Measurements from ENCODE around the gene LSM3. TPM values are rescaled to one million over a fixed set of nuclear protein-coding genes. Genes with fewer than 3 reads are reported as not detected.

Gene LSM3
- polyA plus RNA-seq, 3 donors from 2014 or later, result 28.3 to 38.3 (median 31.5) TPM

DNA sequence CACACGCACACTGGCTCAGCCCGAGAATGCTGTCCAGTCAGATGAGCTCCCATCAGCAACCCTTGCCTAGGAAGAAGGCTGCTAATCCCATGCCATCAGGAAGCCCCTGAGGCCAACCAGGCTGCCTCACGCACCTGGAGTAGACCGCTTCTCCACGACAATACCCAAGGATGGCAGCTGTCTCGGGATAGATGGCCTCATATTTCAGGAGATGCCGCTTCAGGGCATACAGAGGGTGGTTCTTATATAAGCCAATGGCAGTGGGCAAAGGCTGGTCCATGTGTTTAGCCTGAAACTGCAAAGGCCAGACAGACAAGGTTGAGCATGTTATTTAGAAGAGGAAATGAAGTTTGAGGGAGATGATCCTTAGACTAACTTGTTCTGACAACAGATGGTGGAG lies 22.4 kb upstream of the LSM3 start:
- H3K27ac Mint-ChIP-seq, result peak overlapping the region in 4 of 6 donors; percentile 17 to 55 (median 26)
- H3K36me3 Mint-ChIP-seq, result peaks cover 53 to 72% (median 54%) of the 10 kb centered on the region in 3 donors
- no peak overlapping the region for H3K4me3 Mint-ChIP-seq
- H3K9me3 Mint-ChIP-seq, result peaks cover 0 to 5% (median 3%) of the 10 kb centered on the region in 6 donors
- no peak for DNase-seq
- peaks cover 0 to 2% (median 1%) of the 10 kb centered on the region in 3 donors for H3K27me3 Mint-ChIP-seq (ENCODE audit: low read depth in 3 of 3)
- no peaks in the 10 kb centered on the region for H3K4me1 Mint-ChIP-seq

DNA sequence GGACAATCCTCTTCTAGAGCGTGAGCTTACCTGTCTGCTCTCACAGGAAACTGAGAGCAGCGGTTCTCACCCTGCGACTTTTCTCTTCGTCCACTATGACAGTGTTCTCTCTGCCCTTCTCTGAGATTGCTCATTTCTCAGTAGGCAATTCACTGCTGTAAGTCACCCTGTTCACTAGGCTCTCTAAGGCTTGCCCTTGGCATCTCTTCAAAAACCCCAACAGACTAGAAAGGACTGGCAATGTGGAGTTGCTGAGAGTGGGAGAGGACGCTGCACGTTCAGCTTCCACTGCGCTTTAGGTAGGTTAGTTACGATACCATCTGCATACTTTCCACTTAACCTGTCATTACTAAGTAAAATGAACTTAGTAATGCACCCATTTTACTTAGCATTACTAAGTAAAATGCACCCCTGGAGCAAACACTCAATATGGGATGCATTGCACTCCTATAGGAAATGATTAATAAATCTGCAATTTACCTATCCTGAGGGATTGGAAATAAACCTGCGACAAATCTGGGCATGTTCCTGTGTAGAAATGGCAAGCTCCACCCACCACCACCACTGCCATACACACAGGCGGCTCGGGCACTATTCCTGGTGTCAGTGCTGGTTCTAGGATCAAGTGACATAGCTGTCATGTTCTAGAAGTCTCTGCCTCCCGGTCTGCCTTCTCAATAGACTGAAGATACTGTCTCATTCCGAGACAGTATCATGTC lies 21.6 kb upstream of the LSM3 start:
- Mint-ChIP-seq H3K4me3 (no peak overlapping the region), H3K27me3 (ENCODE audit: low read depth in 3 of 3) (peaks cover 0 to 2% (median 1%) of the 10 kb centered on the region in 3 donors), H3K9me3 (peaks cover 0 to 13% (median 10%) of the 10 kb centered on the region in 6 donors), H3K4me1 (no peaks in the 10 kb centered on the region), H3K27ac (peak overlapping the region in 2 of 6 donors; percentile 17 to 49), H3K36me3 (peaks cover 61 to 80% (median 62%) of the 10 kb centered on the region in 3 donors)
- no peak for DNase-seq

DNA sequence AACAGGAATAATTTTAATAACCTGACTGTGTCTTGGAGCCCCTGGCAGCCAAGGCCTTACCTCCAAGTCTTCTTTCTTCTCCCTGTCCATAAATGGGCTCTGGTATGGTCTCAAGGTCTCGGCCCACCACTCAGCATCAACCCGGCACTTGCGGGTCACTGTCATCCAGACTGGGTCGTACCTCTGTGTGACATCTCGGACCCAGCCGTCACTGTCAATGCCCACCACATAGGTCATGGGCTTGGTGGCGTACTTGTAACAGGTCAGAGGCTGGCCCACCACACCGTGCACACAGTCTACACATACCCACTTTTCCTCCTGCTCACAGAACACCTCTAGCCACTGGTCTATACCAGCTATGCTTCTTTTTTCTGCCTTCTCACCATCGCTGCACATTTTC lies 20.7 kb upstream of the LSM3 start:
- Mint-ChIP-seq H3K4me3 (no peak overlapping the region), H3K4me1 (no peaks in the 10 kb centered on the region), H3K27me3 (ENCODE audit: low read depth in 3 of 3) (peaks cover 0 to 2% (median 1%) of the 10 kb centered on the region in 3 donors), H3K27ac (no peak overlapping the region), H3K9me3 (peaks cover 0 to 18% (median 11%) of the 10 kb centered on the region in 6 donors), H3K36me3 (peaks cover 64 to 81% (median 70%) of the 10 kb centered on the region in 3 donors)
- no peak for DNase-seq

DNA sequence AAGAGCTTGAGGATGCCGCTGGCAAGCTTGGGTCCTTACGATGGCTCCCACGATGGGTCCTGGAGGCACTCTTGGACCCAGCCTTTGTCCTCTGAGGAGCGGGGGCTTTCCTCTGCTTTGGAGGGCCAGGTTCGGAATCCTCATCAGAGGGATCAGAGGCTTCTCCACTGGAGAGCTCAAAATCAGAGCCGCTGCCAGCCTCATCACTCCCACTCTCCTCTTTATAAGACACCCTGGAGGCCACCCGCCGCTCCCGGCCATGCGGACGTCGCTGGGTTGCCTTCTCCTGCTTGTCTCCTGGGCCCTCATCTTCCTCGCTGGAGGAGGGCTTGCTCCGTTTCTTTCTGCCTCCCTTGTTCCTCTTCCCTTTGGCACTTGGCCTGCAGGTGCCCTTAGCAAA lies 20.2 kb upstream of the LSM3 start:
- H3K9me3 Mint-ChIP-seq, result peaks cover 0 to 18% (median 11%) of the 10 kb centered on the region in 6 donors
- H3K4me1 Mint-ChIP-seq, result no peaks in the 10 kb centered on the region
- peaks cover 0 to 2% (median 1%) of the 10 kb centered on the region in 3 donors for H3K27me3 Mint-ChIP-seq (ENCODE audit: low read depth in 3 of 3)
- H3K36me3 Mint-ChIP-seq, result peaks cover 68 to 85% (median 74%) of the 10 kb centered on the region in 3 donors
- no peak overlapping the region for H3K4me3 Mint-ChIP-seq
- no peak for DNase-seq
- H3K27ac Mint-ChIP-seq, result no peak overlapping the region

DNA sequence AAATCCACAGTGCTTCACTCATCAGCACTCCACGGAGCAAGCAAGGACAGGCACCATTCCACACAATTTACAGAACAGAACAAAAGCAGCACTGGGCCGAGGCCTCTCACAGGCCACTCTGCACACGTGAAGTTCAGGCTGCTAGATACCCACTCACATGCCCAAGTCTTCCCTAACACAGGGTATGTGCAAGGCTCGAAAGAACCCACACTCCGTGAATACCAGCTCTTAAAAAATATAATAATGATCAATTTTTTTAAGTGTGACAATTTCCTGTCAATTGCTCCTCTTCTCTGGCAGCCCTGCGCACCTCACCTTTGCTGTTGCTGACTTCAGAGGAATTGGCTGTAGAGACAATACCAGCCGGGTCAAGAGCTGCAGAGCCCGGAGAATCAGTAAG lies 19.2 kb upstream of the LSM3 start:
- Mint-ChIP-seq H3K27ac (no peak overlapping the region), H3K27me3 (ENCODE audit: low read depth in 3 of 3) (peaks cover 0 to 1% (median 0%) of the 10 kb centered on the region in 3 donors), H3K4me3 (no peak overlapping the region), H3K9me3 (peaks cover 0 to 18% (median 11%) of the 10 kb centered on the region in 6 donors), H3K36me3 (peaks cover 73 to 86% (median 73%) of the 10 kb centered on the region in 3 donors), H3K4me1 (no peaks in the 10 kb centered on the region)
- DNase-seq, result no peak

DNA sequence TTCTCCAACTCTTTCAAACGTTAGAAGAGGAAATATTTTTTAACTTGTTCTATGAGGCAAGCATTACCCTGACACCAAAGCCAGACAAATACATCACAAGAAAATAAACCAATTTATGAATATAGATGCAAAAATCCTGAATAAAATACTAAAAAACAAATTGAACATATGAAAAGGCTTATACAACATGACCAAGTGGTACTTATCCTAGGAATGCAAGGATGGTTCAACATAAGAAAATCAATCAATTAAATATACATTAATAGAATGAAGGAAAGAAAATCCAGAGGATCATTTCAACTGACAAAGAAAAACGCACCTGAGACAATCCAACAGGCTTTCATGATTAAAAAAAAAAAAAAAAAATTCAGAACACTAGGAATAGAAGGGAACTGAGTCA lies 17.3 kb upstream of the LSM3 start:
- Mint-ChIP-seq H3K27ac (no peak overlapping the region), H3K36me3 (peaks cover 73 to 97% (median 77%) of the 10 kb centered on the region in 3 donors), H3K27me3 (ENCODE audit: low read depth in 3 of 3) (no peaks in the 10 kb centered on the region), H3K4me1 (no peaks in the 10 kb centered on the region), H3K4me3 (no peak overlapping the region), H3K9me3 (peaks cover 0 to 18% (median 11%) of the 10 kb centered on the region in 6 donors)
- DNase-seq, result no peak

DNA sequence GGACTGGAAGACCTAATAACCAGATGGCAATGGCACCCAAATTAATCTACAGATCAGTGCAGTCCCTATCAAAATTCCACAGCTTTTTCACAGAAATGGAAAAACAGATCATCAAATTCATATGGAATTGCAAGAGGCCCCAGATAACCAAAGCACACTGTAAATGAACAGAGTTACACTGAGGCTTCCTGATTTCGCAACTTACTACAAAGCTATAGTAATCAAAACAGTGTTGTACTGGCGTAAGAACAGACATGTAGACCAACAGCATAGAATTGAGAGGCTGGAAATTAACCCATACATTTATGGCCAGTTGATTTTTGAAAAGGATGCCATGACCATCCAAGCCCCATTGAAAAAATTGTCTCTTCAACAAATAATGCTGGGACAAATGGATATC lies 16.4 kb upstream of the LSM3 start:
- Mint-ChIP-seq H3K4me1 (no peaks in the 10 kb centered on the region), H3K9me3 (peaks cover 0 to 18% (median 11%) of the 10 kb centered on the region in 6 donors), H3K27ac (no peak overlapping the region), H3K4me3 (no peak overlapping the region), H3K27me3 (ENCODE audit: low read depth in 3 of 3) (no peaks in the 10 kb centered on the region), H3K36me3 (peaks cover 70 to 96% (median 76%) of the 10 kb centered on the region in 3 donors)
- DNase-seq, result no peak

DNA sequence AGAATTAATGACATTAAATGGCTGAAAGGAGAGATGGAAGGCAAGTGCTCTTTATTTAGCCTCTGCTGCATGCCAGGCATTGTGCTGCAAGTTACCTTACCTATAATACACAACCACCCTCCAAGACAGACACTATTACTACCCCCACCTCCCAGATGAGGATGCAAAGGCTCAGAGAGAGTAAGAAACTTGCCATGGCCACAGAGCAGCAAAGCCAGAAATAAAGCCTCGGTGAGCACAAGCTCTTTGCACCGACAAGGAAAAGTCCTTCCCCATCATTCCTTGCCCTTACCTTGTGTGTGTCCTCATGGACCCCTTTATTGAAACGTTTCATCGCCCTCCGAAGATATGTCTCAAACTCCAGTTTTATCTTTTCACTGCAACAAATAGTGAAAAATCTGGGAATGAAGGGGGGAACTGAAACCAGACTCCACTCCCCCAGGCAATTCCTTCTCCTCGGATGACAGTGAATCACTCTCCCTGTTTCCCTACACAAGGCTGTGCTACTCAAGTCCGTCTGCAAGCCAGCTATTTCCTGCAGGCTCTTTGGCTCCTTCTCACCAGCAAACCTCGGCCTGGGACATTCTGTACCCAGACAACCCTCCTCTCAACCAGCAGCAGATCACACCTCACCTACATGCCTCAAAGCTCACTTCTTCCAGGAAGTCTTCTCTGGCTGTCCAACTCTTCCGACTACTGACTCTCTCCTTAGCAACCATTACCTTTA lies 11.6 kb upstream of the LSM3 start:
- peaks cover 0 to 7% (median 0%) of the 10 kb centered on the region in 6 donors for H3K9me3 Mint-ChIP-seq
- no peaks in the 10 kb centered on the region for H3K27me3 Mint-ChIP-seq (ENCODE audit: low read depth in 3 of 3)
- peaks cover 58 to 89% (median 67%) of the 10 kb centered on the region in 3 donors for H3K36me3 Mint-ChIP-seq
- no peak overlapping the region for H3K4me3 Mint-ChIP-seq
- H3K4me1 Mint-ChIP-seq, result peaks cover 0 to 8% of the 10 kb centered on the region in 2 donors
- no peak for DNase-seq
- H3K27ac Mint-ChIP-seq, result peak overlapping the region in 1 of 6 donors; percentile 37

DNA sequence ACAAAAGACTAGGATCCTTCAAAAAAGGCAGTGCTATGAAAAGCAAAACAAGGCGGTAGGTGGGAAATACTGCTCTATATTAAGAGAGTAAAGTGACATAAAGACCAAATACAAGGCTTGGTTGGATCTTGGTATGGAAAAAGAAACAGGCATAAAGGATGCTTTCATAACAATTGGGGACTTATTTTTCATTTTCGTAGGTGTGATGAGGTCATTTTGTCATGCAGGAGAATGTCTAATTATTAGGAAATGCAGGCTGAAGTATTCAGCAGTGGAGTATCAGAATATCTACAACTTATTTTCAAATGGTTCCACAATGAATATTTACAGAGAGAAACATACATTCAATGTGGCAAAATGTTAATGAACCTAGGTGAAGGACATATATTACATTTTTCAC lies 9.2 kb upstream of the LSM3 start:
- peaks cover 4 to 8% of the 10 kb centered on the region in 2 donors for H3K4me1 Mint-ChIP-seq
- peaks cover 42 to 78% (median 50%) of the 10 kb centered on the region in 3 donors for H3K36me3 Mint-ChIP-seq
- H3K4me3 Mint-ChIP-seq, result no peak overlapping the region

DNA sequence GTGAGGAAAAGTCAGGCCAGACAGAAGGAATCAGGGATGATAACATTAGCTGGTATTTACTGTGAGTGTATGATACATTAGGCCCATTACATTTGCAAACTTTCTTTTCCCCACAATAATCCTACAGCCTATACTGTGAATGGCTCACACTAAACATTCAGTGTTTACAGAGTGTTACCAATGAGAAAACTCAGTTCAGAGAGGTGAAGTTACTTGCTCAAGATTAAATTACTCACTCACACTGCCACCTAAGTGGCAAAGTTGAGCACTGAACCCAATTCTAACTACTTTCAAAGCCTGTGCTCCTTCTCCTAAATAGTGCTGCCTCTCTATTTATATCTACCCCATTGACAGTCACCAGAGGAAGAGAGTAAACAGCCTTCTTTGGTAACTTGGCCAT lies 8.7 kb upstream of the LSM3 start:
- Mint-ChIP-seq H3K4me3 (no peak overlapping the region), H3K27ac (peak overlapping the region in 1 of 6 donors; percentile 10), H3K4me1 (peaks cover 6 to 12% of the 10 kb centered on the region in 2 donors), H3K9me3 (no peaks in the 10 kb centered on the region), H3K27me3 (ENCODE audit: low read depth in 3 of 3) (no peaks in the 10 kb centered on the region), H3K36me3 (peaks cover 37 to 73% (median 46%) of the 10 kb centered on the region in 3 donors)
- DNase-seq, result no peak

More for the DNA sequence above, 9.2 kb upstream of the LSM3 start:
- H3K9me3 Mint-ChIP-seq, result no peaks in the 10 kb centered on the region
- H3K27ac Mint-ChIP-seq, result peak overlapping the region in 1 of 6 donors; percentile 19
- H3K27me3 Mint-ChIP-seq (ENCODE audit: low read depth in 3 of 3), result no peaks in the 10 kb centered on the region
- DNase-seq, result no peak

DNA sequence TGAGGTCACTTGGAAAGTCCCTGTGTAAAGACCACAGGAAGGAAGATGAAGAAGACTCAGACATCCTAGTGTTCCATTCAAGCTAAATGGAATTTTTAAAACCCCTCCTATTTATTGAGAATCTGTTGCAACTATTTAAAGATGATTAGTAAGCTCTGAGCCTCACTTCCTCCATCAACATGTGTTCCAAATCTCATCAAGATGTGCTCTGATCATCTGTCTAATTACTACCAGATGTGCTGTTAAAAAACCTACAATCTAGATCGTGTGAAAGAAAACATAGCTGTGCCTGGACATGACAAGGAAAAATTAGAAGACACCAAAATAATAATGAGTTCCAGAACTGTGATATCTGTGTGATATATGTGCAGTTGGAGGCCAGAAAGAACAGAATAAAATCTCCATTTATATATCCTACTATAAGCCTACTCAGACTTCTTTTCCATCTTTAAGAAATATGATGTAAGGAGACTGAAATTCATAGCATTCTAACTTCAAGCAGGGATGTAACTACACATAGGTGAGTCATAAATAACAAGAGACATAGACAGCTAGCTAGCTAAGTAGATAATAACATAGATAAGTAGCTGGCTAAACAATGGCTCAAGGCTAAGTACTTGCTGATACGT lies 8.0 kb upstream of the LSM3 start:
- no peak overlapping the region for H3K4me3 Mint-ChIP-seq
- H3K4me1 Mint-ChIP-seq, result peaks cover 14 to 20% of the 10 kb centered on the region in 2 donors

DNA sequence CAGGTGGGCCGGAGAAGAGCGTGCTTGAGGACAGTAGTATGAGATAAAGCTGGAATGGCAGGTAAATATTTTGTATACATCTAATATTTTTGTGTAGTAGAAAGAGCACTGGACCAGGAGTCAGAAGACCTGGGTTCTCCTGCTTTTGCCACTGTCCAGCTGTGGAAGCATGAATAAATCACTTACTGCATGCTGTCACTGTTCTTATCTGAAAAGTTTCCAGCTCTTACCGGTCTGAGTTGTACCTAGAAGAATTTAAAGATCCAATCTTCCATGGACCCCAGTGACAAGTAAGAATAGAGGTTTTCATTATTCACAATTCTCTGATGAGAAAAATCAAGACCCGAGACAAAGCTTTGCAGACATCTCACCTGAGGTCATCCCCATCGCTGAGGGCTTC lies 6.1 kb upstream of the LSM3 start:
- Mint-ChIP-seq H3K4me1 (peaks cover 29 to 39% of the 10 kb centered on the region in 2 donors), H3K36me3 (peaks cover 29 to 49% (median 32%) of the 10 kb centered on the region in 3 donors), H3K4me3 (no peak overlapping the region), H3K9me3 (no peaks in the 10 kb centered on the region), H3K27ac (peak overlapping the region in 2 of 6 donors; percentile 62 to 64), H3K27me3 (ENCODE audit: low read depth in 3 of 3) (peaks cover 0 to 3% (median 3%) of the 10 kb centered on the region in 3 donors)
- DNase-seq, result no peak

More for the DNA sequence above, 8.0 kb upstream of the LSM3 start:
- no peak for DNase-seq
- Mint-ChIP-seq H3K27ac (peak overlapping the region in 1 of 6 donors; percentile 10), H3K27me3 (ENCODE audit: low read depth in 3 of 3) (peaks cover 0 to under 1% (median 0%) of the 10 kb centered on the region in 3 donors), H3K36me3 (peaks cover 33 to 65% (median 41%) of the 10 kb centered on the region in 3 donors), H3K9me3 (no peaks in the 10 kb centered on the region)

DNA sequence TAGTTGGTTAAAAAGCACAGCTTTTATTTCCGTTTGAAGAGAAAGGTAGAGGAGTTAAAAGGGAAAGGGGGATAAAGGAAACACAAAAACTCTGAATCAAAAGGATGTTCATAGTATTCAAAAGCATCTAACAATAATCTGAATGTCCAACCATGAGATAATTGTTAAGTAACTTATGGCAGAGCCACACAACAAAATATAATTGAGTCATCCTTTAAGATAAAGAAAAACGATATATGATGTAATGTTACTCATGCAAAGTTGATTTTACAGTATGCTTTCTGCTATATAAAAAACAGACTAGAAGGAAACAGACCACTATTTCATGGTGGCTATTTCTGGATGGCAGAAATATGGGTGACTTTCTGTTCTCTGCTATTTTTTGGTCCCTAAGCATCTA lies 4.1 kb upstream of the LSM3 start:
- no peak for DNase-seq
- no peaks in the 10 kb centered on the region for H3K9me3 Mint-ChIP-seq
- peaks cover 47 to 57% of the 10 kb centered on the region in 2 donors for H3K4me1 Mint-ChIP-seq
- H3K27ac Mint-ChIP-seq, result peak overlapping the region in 4 of 6 donors; percentile 80 to 99 (median 90)
- peak overlapping the region in 1 of 5 donors; percentile 58 for H3K4me3 Mint-ChIP-seq
- H3K36me3 Mint-ChIP-seq, result peaks cover 18 to 32% (median 23%) of the 10 kb centered on the region in 3 donors
- peaks cover 7 to 12% (median 11%) of the 10 kb centered on the region in 3 donors for H3K27me3 Mint-ChIP-seq (ENCODE audit: low read depth in 3 of 3)

Measured in immature natural killer cell (primary cell).